Stimulated activated memory B cell treated with anti-CD40 and anti-IgM and Interleukin-4, amounts not matched to agents 10 μg/mL and 1 μg/mL and 100 μg/mL, for 72 hours (primary cell): Measurements from ENCODE around the gene ZNF764.
A peak's percentile ranks its signal among the peaks of the same experiment; 100 is the strongest.

Experiments used
- ATAC-seq: fragments of 150-1000 bp; cut with Tn5 transposase; 2 replicates; pipeline ENCODE4 v1.10.0; 2021
- H3K27ac Mint-ChIP-seq: one replicate; pipeline ENCODE4 v1.8.0; 2022; ENCODE audit warnings: mild to moderate bottlenecking, mixed read lengths
- H3K27me3 Mint-ChIP-seq: one replicate; pipeline ENCODE4 v1.8.0; 2022; ENCODE audit warnings: mixed read lengths
- H3K36me3 Mint-ChIP-seq: one replicate; pipeline ENCODE4 v1.8.0; 2022; ENCODE audit warnings: mixed read lengths
- H3K4me1 Mint-ChIP-seq: one replicate; pipeline ENCODE4 v1.8.0; 2022; ENCODE audit warnings: mixed read lengths
- H3K4me3 Mint-ChIP-seq: one replicate; pipeline ENCODE4 v1.8.0; 2022; ENCODE audit warnings: mild to moderate bottlenecking, moderate library complexity, mixed read lengths
- H3K9me3 Mint-ChIP-seq: one replicate; pipeline ENCODE4 v1.8.0; 2022; ENCODE audit warnings: mixed read lengths

The ZNF764 gene

GRCh38 chr16:30582611-30583340, 24.6 kb upstream of the ZNF764 start:
- Mint-ChIP-seq H3K27me3 (no peaks in the 10 kb centered on the region), H3K36me3 (peaks cover 16% of the 10 kb centered on the region), H3K9me3 (no peaks in the 10 kb centered on the region), H3K4me1 (peaks cover 14% of the 10 kb centered on the region), H3K27ac (no peak overlapping the region), H3K4me3 (no peak overlapping the region)
- ATAC-seq = no peak

- no peak for ATAC-seq
- Mint-ChIP-seq H3K4me3 (no peak overlapping the region), H3K36me3 (peaks cover 16% of the 10 kb centered on the region), H3K27ac (no peak overlapping the region), H3K9me3 (no peaks in the 10 kb centered on the region), H3K4me1 (peaks cover 14% of the 10 kb centered on the region), H3K27me3 (no peaks in the 10 kb centered on the region)
Measured at GRCh38 chr16:30581457-30581856, 23.3 kb upstream of the ZNF764 start.

GRCh38 chr16:30574678-30575077, 16.5 kb upstream of the ZNF764 start:
- H3K36me3 Mint-ChIP-seq = no peaks in the 10 kb centered on the region
- peak overlapping the region; percentile 26 for H3K27ac Mint-ChIP-seq
- no peaks in the 10 kb centered on the region for H3K9me3 Mint-ChIP-seq
- peaks cover 19% of the 10 kb centered on the region for H3K4me1 Mint-ChIP-seq
- no peak overlapping the region for H3K4me3 Mint-ChIP-seq
- H3K27me3 Mint-ChIP-seq = no peaks in the 10 kb centered on the region
- no peak for ATAC-seq

- Mint-ChIP-seq H3K27me3 (no peaks in the 10 kb centered on the region), H3K36me3 (no peaks in the 10 kb centered on the region), H3K4me1 (peaks cover 43% of the 10 kb centered on the region), H3K27ac (peak within 1 kb of the TSS; percentile 96), H3K4me3 (peak within 1 kb of the TSS; percentile 89), H3K9me3 (no peaks in the 10 kb centered on the region)
- ATAC-seq = peak; percentile 95
Measured at GRCh38 chr16:30571445-30572322, 13.5 kb upstream of the ZNF764 start, which contains the start of gene ZNF688. TSS of gene ZNF688 (minus strand) at chr16:30571714. CDS start at chr16:30571629, 85 bp downstream.

GRCh38 chr16:30570636-30571444, 12.7 kb upstream of the ZNF764 start:
- peaks cover 47% of the 10 kb centered on the region for H3K4me1 Mint-ChIP-seq
- H3K9me3 Mint-ChIP-seq = no peaks in the 10 kb centered on the region
- H3K27me3 Mint-ChIP-seq = no peaks in the 10 kb centered on the region
- no peaks in the 10 kb centered on the region for H3K36me3 Mint-ChIP-seq
- peak overlapping the region; percentile 89 for H3K4me3 Mint-ChIP-seq
- ATAC-seq = no peak
- H3K27ac Mint-ChIP-seq = peak overlapping the region; percentile 96

GRCh38 chr16:30569746-30570635, 11.8 kb upstream of the ZNF764 start:
- H3K4me3 Mint-ChIP-seq = no peak overlapping the region
- peaks cover 47% of the 10 kb centered on the region for H3K4me1 Mint-ChIP-seq
- H3K9me3 Mint-ChIP-seq = no peaks in the 10 kb centered on the region
- no peak overlapping the region for H3K27ac Mint-ChIP-seq
- H3K27me3 Mint-ChIP-seq = no peaks in the 10 kb centered on the region
- H3K36me3 Mint-ChIP-seq = no peaks in the 10 kb centered on the region
- no peak for ATAC-seq

- H3K27me3 Mint-ChIP-seq = no peaks in the 10 kb centered on the region
- no peak overlapping the region for H3K4me3 Mint-ChIP-seq
- no peaks in the 10 kb centered on the region for H3K36me3 Mint-ChIP-seq
- H3K4me1 Mint-ChIP-seq = peaks cover 47% of the 10 kb centered on the region
- ATAC-seq = no peak
- peak overlapping the region; percentile 24 for H3K27ac Mint-ChIP-seq
- H3K9me3 Mint-ChIP-seq = no peaks in the 10 kb centered on the region
Measured at GRCh38 chr16:30569281-30569680, 11.1 kb upstream of the ZNF764 start.

- peak; percentile 35 for ATAC-seq
- H3K4me3 Mint-ChIP-seq = no peak overlapping the region
- H3K36me3 Mint-ChIP-seq = no peaks in the 10 kb centered on the region
- no peaks in the 10 kb centered on the region for H3K27me3 Mint-ChIP-seq
- H3K27ac Mint-ChIP-seq = peak overlapping the region; percentile 66
- H3K4me1 Mint-ChIP-seq = peaks cover 42% of the 10 kb centered on the region
- no peaks in the 10 kb centered on the region for H3K9me3 Mint-ChIP-seq
Measured at GRCh38 chr16:30567991-30568638, 9.9 kb upstream of the ZNF764 start.

GRCh38 chr16:30567160-30567990, 9.2 kb upstream of the ZNF764 start:
- Mint-ChIP-seq H3K4me1 (peaks cover 38% of the 10 kb centered on the region), H3K36me3 (no peaks in the 10 kb centered on the region), H3K4me3 (no peak overlapping the region), H3K9me3 (no peaks in the 10 kb centered on the region), H3K27me3 (no peaks in the 10 kb centered on the region), H3K27ac (peak overlapping the region; percentile 66)
- ATAC-seq = no peak

- Mint-ChIP-seq H3K27ac (peak overlapping the region; percentile 66), H3K27me3 (no peaks in the 10 kb centered on the region), H3K4me1 (peaks cover 37% of the 10 kb centered on the region), H3K36me3 (no peaks in the 10 kb centered on the region), H3K4me3 (no peak overlapping the region), H3K9me3 (no peaks in the 10 kb centered on the region)
- ATAC-seq = no peak
Measured at GRCh38 chr16:30566531-30566930, 8.4 kb upstream of the ZNF764 start.

GRCh38 chr16:30565984-30566383, 7.8 kb upstream of the ZNF764 start:
- peaks cover 40% of the 10 kb centered on the region for H3K4me1 Mint-ChIP-seq
- H3K4me3 Mint-ChIP-seq = no peak overlapping the region
- no peaks in the 10 kb centered on the region for H3K9me3 Mint-ChIP-seq
- no peaks in the 10 kb centered on the region for H3K27me3 Mint-ChIP-seq
- no peaks in the 10 kb centered on the region for H3K36me3 Mint-ChIP-seq
- H3K27ac Mint-ChIP-seq = peak overlapping the region; percentile 66
- ATAC-seq = no peak

- Mint-ChIP-seq H3K27me3 (no peaks in the 10 kb centered on the region), H3K4me3 (no peak overlapping the region), H3K4me1 (peaks cover 39% of the 10 kb centered on the region), H3K9me3 (no peaks in the 10 kb centered on the region), H3K36me3 (no peaks in the 10 kb centered on the region), H3K27ac (no peak overlapping the region)
- ATAC-seq = no peak
Measured at GRCh38 chr16:30565526-30565925, 7.4 kb upstream of the ZNF764 start.

GRCh38 chr16:30562021-30562420, 3.8 kb upstream of the ZNF764 start:
- H3K9me3 Mint-ChIP-seq = no peaks in the 10 kb centered on the region
- H3K4me3 Mint-ChIP-seq = peak overlapping the region; percentile 95
- H3K4me1 Mint-ChIP-seq = peaks cover 31% of the 10 kb centered on the region
- no peaks in the 10 kb centered on the region for H3K27me3 Mint-ChIP-seq
- no peaks in the 10 kb centered on the region for H3K36me3 Mint-ChIP-seq
- H3K27ac Mint-ChIP-seq = peak overlapping the region; percentile 97
- no peak for ATAC-seq
